ENCODE data around the gene ZDHHC12.

The ZDHHC12 gene

GRCh38 chr9:128723352-128723865 lies 518 bp downstream of the ZDHHC12 start:
- no peak for TF ChIP-seq CTCF (conservative IDR thresholded peaks at IDR 0.05; ENCODE audit: low read depth, low read length)
- peak overlapping the region; percentile 83 for H3K4me3 ChIP-seq (ENCODE audit: low read depth, low read length)
- no peak for DNase-seq (ENCODE audit: low read depth)

GRCh38 chr9:128722380-128723351 lies 1.3 kb downstream of the ZDHHC12 start:
- no peak for TF ChIP-seq CTCF (conservative IDR thresholded peaks at IDR 0.05; ENCODE audit: low read depth, low read length)
- H3K4me3 ChIP-seq (ENCODE audit: low read depth, low read length), result no peak overlapping the region
- DNase-seq (ENCODE audit: low read depth), result no peak

- H3K4me3 ChIP-seq (ENCODE audit: low read depth, low read length), result no peak overlapping the region
- TF ChIP-seq CTCF (conservative IDR thresholded peaks at IDR 0.05; ENCODE audit: low read depth, low read length), result no peak
- DNase-seq (ENCODE audit: low read depth), result no peak
These were observed 2.4 kb downstream of the ZDHHC12 start for GRCh38 chr9:128721487-128722010.

GRCh38 chr9:128720841-128721486 lies 3.0 kb downstream of the ZDHHC12 start:
- no peak for TF ChIP-seq CTCF (conservative IDR thresholded peaks at IDR 0.05; ENCODE audit: low read depth, low read length)
- no peak for DNase-seq (ENCODE audit: low read depth)
- no peak overlapping the region for H3K4me3 ChIP-seq (ENCODE audit: low read depth, low read length)

- TF ChIP-seq CTCF (conservative IDR thresholded peaks at IDR 0.05; ENCODE audit: low read depth, low read length), result no peak
- H3K4me3 ChIP-seq (ENCODE audit: low read depth, low read length), result no peak overlapping the region
- no peak for DNase-seq (ENCODE audit: low read depth)
These were observed 3.9 kb downstream of the ZDHHC12 start for GRCh38 chr9:128719919-128720605.

GRCh38 chr9:128718475-128718874 lies 5.5 kb downstream of the ZDHHC12 start:
- TF ChIP-seq CTCF (conservative IDR thresholded peaks at IDR 0.05; ENCODE audit: low read depth, low read length), result no peak
- no peak for DNase-seq (ENCODE audit: low read depth)
- H3K4me3 ChIP-seq (ENCODE audit: low read depth, low read length), result no peak overlapping the region

Measured in choroid plexus epithelial cell (primary cell).